ENCODE results near the gene SLC17A7.

SLC17A7 gene

DNA sequence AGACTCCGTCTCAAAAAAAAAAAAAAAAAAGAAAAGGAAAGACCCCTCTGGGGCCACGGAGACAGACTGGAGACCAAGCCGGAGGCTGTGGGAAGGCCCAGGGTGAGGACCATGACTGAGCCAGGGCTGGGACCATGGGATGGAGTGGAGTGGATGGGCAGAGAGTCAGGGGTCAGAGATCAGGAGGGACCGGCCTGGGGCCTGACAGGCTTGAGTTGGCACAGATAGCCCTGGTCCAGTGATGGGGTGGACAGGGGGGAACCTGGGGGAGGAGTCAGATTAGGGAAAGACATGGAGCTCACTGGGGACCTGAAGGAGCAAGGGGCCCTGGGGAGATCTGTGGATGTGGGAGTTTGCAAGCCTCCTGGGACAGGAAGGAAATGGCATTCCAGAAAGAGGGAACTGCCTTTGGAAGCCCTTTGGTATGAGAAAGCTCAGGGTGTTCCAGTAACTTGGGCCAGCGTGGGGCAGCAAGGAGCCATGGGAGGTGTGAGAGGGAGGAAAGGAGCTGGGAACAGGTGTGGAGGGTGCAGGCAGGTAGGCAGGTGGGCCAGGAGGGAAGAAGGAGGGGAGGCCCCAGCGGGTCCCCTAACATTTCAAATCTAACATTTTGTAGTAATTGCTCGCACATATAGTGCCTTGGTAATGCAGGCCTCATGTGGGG is 39.8 kb upstream of the SLC17A7 start:
- Histone ChIP-seq H4K8ac (ENCODE audit: low read depth, low read length) (no peak overlapping the region), H3K9ac (ENCODE audit: low read length) (no peak overlapping the region), H3K9me3 (ENCODE audit: insufficient read depth, low read depth, low read length) (no peaks in the 10 kb centered on the region), H4K12ac (ENCODE audit: low read depth, low read length) (no peak overlapping the region), H3K23ac (ENCODE audit: low read length) (no peak overlapping the region), H3K79me1 (ENCODE audit: low read length) (no peaks in the 10 kb centered on the region), H3K27ac (ENCODE audit: low read depth, low read length) (no peak overlapping the region), H2BK120ac (ENCODE audit: insufficient read depth, low read length, poor library complexity) (no peak overlapping the region), H3K27me3 (ENCODE audit: insufficient read depth, low read length) (no peaks in the 10 kb centered on the region), H3K36me3 (ENCODE audit: control insufficient read depth in 1 of 2, insufficient read depth in 2 of 2, low read length in 2 of 2) (no peaks in the 10 kb centered on the region), H2AFZ (ENCODE audit: insufficient read depth, low read length, poor library complexity) (no peak overlapping the region), H3K4me1 (ENCODE audit: control insufficient read depth in 1 of 2, insufficient read depth in 2 of 2, low read length in 2 of 2) (no peaks in the 10 kb centered on the region), H2BK12ac (ENCODE audit: low read length) (no peak overlapping the region), H3K4me3 (ENCODE audit: low read depth, low read length) (no peak overlapping the region), H4K91ac (ENCODE audit: low read depth, low read length) (no peak overlapping the region), H3K14ac (ENCODE audit: low read length) (no peak overlapping the region), H3K4me2 (ENCODE audit: low read length) (no peak overlapping the region), H2BK5ac (ENCODE audit: low read depth, low read length, poor library complexity) (no peak overlapping the region), H3K18ac (ENCODE audit: low read length) (no peak overlapping the region), H3K79me2 (ENCODE audit: control insufficient read depth, insufficient read depth, low read length, poor library complexity) (no peaks in the 10 kb centered on the region), H3K4ac (ENCODE audit: low read depth, low read length) (no peak overlapping the region), H2AK5ac (ENCODE audit: low read length) (no peak overlapping the region)
- no CpG with 5 or more reads among the region's 7 CpGs for WGBS (ENCODE audit: extremely low coverage, insufficient coverage, insufficient read length)
- DNase-seq = no peak

GRCh38 chr19:49479975-49480628 is 38.8 kb upstream of the SLC17A7 start:
- Histone ChIP-seq H3K18ac (ENCODE audit: low read length) (no peak overlapping the region), H3K14ac (ENCODE audit: low read length) (no peak overlapping the region), H2BK5ac (ENCODE audit: low read depth, low read length, poor library complexity) (no peak overlapping the region), H3K4me3 (ENCODE audit: low read depth, low read length) (no peak overlapping the region), H4K8ac (ENCODE audit: low read depth, low read length) (no peak overlapping the region), H3K27ac (ENCODE audit: low read depth, low read length) (no peak overlapping the region), H2AK5ac (ENCODE audit: low read length) (no peak overlapping the region), H3K36me3 (ENCODE audit: control insufficient read depth in 1 of 2, insufficient read depth in 2 of 2, low read length in 2 of 2) (no peaks in the 10 kb centered on the region), H3K4ac (ENCODE audit: low read depth, low read length) (no peak overlapping the region), H3K79me1 (ENCODE audit: low read length) (no peaks in the 10 kb centered on the region), H3K27me3 (ENCODE audit: insufficient read depth, low read length) (no peaks in the 10 kb centered on the region), H2AFZ (ENCODE audit: insufficient read depth, low read length, poor library complexity) (no peak overlapping the region), H3K4me1 (ENCODE audit: control insufficient read depth in 1 of 2, insufficient read depth in 2 of 2, low read length in 2 of 2) (no peaks in the 10 kb centered on the region), H2BK120ac (ENCODE audit: insufficient read depth, low read length, poor library complexity) (no peak overlapping the region), H3K9ac (ENCODE audit: low read length) (no peak overlapping the region), H2BK12ac (ENCODE audit: low read length) (no peak overlapping the region), H4K91ac (ENCODE audit: low read depth, low read length) (no peak overlapping the region), H3K23ac (ENCODE audit: low read length) (no peak overlapping the region), H3K9me3 (ENCODE audit: insufficient read depth, low read depth, low read length) (no peaks in the 10 kb centered on the region), H4K12ac (ENCODE audit: low read depth, low read length) (no peak overlapping the region), H3K79me2 (ENCODE audit: control insufficient read depth, insufficient read depth, low read length, poor library complexity) (no peaks in the 10 kb centered on the region), H3K4me2 (ENCODE audit: low read length) (no peak overlapping the region)
- WGBS (ENCODE audit: extremely low coverage, insufficient coverage, insufficient read length) = no CpG with 5 or more reads among the region's 14 CpGs
- DNase-seq = no peak

DNA sequence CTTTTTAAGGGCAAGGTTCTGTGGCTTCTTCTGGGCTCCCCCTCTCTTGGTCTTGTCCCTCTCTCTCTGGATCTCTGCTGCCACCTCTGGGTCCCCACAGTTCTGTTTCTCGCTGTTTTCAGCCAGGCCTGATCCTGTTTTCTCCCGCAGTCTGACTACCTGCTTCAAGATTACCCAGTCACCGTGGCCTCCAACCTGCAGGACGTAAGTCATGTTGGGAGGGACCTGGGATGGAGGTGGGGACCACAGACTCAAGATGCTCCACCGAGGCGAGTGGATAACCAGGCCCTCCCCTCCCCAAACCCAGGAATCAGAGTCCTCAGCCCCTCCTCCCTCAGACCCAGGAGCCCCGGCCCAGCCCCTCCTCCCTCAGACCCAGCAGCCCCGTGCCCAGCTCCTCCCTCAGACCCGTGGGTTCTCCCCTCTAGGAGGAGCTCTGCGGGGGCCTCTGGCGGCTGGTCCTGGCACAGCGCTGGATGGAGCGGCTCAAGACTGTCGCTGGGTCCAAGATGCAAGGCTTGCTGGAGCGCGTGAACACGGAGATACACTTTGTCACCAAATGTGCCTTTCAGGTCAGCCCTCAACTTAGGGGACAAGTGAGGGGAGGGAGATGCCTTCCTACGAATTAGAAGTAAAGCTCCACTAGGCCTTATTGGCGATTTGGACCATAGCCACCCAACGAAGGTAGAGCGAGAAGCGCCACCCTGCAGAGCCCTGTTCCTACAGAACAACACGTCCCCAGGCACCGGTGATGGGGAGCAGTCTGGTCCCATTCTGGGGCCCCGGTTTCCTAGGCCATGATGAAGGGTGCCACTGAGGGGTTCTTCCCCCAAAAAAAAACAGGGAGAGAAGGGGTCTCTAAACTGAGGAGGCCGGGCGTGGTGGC is 34.9 kb upstream of the SLC17A7 start:
- Histone ChIP-seq H3K4me2 (ENCODE audit: low read length) (peak overlapping the region; percentile 32), H4K91ac (ENCODE audit: low read depth, low read length) (no peak overlapping the region), H3K9ac (ENCODE audit: low read length) (no peak overlapping the region), H2BK5ac (ENCODE audit: low read depth, low read length, poor library complexity) (no peak overlapping the region), H3K23ac (ENCODE audit: low read length) (no peak overlapping the region), H3K4ac (ENCODE audit: low read depth, low read length) (no peak overlapping the region), H3K27me3 (ENCODE audit: insufficient read depth, low read length) (no peaks in the 10 kb centered on the region), H3K4me1 (ENCODE audit: control insufficient read depth in 1 of 2, insufficient read depth in 2 of 2, low read length in 2 of 2) (no peaks in the 10 kb centered on the region), H3K79me1 (ENCODE audit: low read length) (no peaks in the 10 kb centered on the region), H2BK12ac (ENCODE audit: low read length) (no peak overlapping the region), H3K18ac (ENCODE audit: low read length) (no peak overlapping the region), H3K14ac (ENCODE audit: low read length) (no peak overlapping the region), H2AFZ (ENCODE audit: insufficient read depth, low read length, poor library complexity) (no peak overlapping the region), H3K79me2 (ENCODE audit: control insufficient read depth, insufficient read depth, low read length, poor library complexity) (no peaks in the 10 kb centered on the region), H4K8ac (ENCODE audit: low read depth, low read length) (no peak overlapping the region), H3K27ac (ENCODE audit: low read depth, low read length) (no peak overlapping the region), H3K36me3 (ENCODE audit: control insufficient read depth in 1 of 2, insufficient read depth in 2 of 2, low read length in 2 of 2) (no peaks in the 10 kb centered on the region), H3K4me3 (ENCODE audit: low read depth, low read length) (no peak overlapping the region), H2BK120ac (ENCODE audit: insufficient read depth, low read length, poor library complexity) (no peak overlapping the region), H2AK5ac (ENCODE audit: low read length) (no peak overlapping the region), H4K12ac (ENCODE audit: low read depth, low read length) (no peak overlapping the region), H3K9me3 (ENCODE audit: insufficient read depth, low read depth, low read length) (no peaks in the 10 kb centered on the region)
- DNase-seq = peak; percentile 44 to 61
- no CpG with 5 or more reads among the region's 27 CpGs for WGBS (ENCODE audit: extremely low coverage, insufficient coverage, insufficient read length)

DNA sequence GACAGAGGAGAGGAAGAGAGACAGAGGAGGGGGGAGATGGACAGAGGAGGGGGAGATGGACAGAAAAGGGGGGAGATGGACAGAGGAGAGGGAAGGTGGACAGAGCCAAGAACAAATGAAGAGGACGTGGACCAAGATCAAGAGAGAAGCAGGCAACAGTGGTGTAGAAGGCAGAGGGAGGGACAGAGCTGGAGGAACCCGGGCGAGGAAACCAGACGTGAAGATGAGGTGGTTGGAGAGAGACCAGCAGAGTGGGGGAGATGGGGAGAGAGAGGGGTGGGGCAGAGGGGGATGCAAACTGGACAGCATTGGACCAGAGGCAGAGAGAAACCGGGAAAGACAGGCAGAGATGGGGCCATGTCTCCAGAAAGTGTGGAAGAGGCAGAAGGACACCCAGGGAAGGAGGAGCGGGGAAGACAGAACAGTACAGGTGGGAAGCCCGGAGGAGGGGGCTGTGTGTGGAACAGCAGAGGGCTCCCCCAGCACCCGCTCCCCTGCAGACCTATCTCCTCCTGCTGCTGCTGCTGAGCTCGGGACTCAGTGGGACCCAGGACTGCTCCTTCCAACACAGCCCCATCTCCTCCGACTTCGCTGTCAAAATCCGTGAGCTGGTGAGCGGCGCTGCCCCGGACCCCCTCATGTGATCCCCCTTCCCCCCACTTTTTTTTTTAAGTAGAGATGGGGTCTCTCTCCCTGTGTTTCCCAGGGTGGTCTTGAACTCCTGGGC is 34.0 kb upstream of the SLC17A7 start:
- H2BK12ac ChIP-seq (ENCODE audit: low read length) = no peak overlapping the region
- no peak overlapping the region for H2BK120ac ChIP-seq (ENCODE audit: insufficient read depth, low read length, poor library complexity)
- no peaks in the 10 kb centered on the region for H3K9me3 ChIP-seq (ENCODE audit: insufficient read depth, low read depth, low read length)
- no peak overlapping the region for H2AK5ac ChIP-seq (ENCODE audit: low read length)
- H3K79me1 ChIP-seq (ENCODE audit: low read length) = no peaks in the 10 kb centered on the region
- no peak overlapping the region for H3K4ac ChIP-seq (ENCODE audit: low read depth, low read length)
- no peak overlapping the region for H4K91ac ChIP-seq (ENCODE audit: low read depth, low read length)
- H3K14ac ChIP-seq (ENCODE audit: low read length) = no peak overlapping the region
- H2AFZ ChIP-seq (ENCODE audit: insufficient read depth, low read length, poor library complexity) = no peak overlapping the region
- no peak overlapping the region for H3K18ac ChIP-seq (ENCODE audit: low read length)
- no peak overlapping the region for H3K4me2 ChIP-seq (ENCODE audit: low read length)
- no CpG with 5 or more reads among the region's 15 CpGs for WGBS (ENCODE audit: extremely low coverage, insufficient coverage, insufficient read length)
- no peak overlapping the region for H2BK5ac ChIP-seq (ENCODE audit: low read depth, low read length, poor library complexity)
- H3K27ac ChIP-seq (ENCODE audit: low read depth, low read length) = no peak overlapping the region
- H3K23ac ChIP-seq (ENCODE audit: low read length) = no peak overlapping the region
- H3K27me3 ChIP-seq (ENCODE audit: insufficient read depth, low read length) = no peaks in the 10 kb centered on the region
- H4K8ac ChIP-seq (ENCODE audit: low read depth, low read length) = no peak overlapping the region
- peaks cover 2 to 3% of the 10 kb centered on the region in 2 experiments for H3K36me3 ChIP-seq (ENCODE audit: control insufficient read depth in 1 of 2, insufficient read depth in 2 of 2, low read length in 2 of 2)
- no peaks in the 10 kb centered on the region for H3K79me2 ChIP-seq (ENCODE audit: control insufficient read depth, insufficient read depth, low read length, poor library complexity)
- no peak overlapping the region for H3K9ac ChIP-seq (ENCODE audit: low read length)
- no peak overlapping the region for H4K12ac ChIP-seq (ENCODE audit: low read depth, low read length)
- H3K4me1 ChIP-seq (ENCODE audit: control insufficient read depth in 1 of 2, insufficient read depth in 2 of 2, low read length in 2 of 2) = no peaks in the 10 kb centered on the region
- H3K4me3 ChIP-seq (ENCODE audit: low read depth, low read length) = no peak overlapping the region
- DNase-seq = no peak

Measured in trophoblast cell (in vitro differentiated cells and primary cell).